GM21717 (cell line): Measurements from ENCODE around the gene GLRA1.
"Not testable (repeated sequence)": the region's sequence is repeated elsewhere in the genome, so short reads cannot be mapped to it uniquely, and the experiment has no call there.

Source experiments
- ATAC-seq: cut with Tn5 transposase; IDR thresholded peaks from one replicate; pipeline ENCODE4 v1.9.1; 2021; ENCODE audit warnings: mild to moderate bottlenecking, moderate library complexity; ENCODE audit not compliant: unreplicated experiment

The GLRA1 gene

DNA sequence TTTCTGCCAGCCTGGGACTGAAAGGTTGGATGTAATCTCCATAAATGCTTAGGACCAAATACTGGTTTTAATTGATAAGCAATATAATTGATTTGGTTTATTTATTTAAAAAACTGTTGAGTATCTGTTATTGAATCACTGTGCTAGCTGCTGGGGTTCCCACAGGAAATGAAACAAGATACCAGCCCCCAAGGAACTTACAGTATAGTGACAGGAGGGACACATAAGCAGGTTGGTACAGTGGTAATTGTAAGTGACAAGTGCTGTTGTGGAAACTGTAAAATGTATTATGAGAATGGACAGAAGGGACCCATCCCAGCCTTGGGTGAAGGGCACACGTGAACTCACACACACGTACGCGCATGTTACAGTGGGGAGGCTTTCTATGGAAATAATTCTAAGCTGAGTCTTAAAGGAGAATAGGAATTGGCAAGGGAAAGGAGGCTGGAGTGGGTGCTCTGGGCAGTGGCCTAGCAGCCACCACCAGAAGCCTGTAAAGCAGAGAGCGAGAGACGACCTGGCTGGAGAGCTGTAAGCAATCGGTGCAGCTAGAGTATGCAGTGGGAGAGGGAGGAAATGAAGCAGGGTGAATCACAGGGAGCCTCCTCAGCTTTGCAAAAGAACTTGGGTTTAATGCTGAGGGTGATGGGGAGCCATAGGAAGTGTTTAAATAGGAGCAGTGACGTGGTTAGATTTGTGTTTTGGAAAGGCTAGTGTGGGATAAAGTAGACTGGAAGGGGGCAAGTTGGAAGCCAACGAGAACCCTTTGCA lies 39.3 kb downstream of the GLRA1 start:
- ATAC-seq, result no peak

DNA sequence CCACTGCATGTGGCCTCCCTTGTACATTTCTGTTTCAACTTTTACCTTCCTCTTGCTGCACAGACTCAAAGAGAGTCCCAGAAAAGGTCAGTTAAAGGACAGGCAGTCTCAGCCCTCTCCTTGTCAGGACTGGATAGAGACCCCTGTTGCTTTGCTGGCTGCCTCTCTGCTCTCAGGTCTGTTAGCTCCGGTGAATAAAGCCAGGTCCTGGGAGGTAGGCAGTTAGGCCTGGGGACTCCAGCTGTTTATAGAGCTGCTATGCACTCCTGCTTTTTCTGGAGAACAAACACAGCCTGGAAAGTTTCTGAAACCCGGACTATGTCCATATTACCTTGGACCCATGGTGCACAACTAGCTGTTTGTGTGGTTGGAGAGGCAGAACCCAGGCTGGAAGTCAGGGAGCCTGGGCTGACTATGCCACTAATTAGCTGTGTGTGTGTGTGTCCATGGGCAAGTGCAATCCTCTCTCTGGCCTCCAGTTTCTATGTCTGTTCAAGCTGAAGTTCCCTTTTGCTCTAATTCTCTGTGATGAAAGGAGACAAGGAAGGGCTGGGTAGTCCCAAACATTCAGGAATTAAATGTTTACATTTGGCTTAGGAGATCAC lies 42.9 kb downstream of the GLRA1 start:
- ATAC-seq, result no peak

DNA sequence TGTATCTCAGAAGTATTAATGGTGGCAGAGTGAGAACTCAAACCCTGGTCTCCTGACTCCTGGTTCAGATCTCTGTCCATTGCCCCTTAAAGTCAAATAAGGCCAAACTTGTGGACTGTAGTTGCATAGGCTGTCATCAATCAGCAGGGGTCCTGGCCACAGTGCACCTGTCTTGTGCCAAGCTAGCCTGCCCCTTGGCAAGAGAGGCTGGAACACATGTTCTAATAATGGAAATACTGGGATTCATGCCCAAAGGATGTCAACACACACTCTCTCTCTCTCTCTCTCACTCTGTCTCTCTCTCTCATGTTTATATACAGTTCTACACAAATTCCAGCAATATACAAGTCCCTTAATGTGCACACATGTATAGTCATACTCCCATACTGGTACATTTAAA lies 44.3 kb downstream of the GLRA1 start:
- ATAC-seq, result no peak

DNA sequence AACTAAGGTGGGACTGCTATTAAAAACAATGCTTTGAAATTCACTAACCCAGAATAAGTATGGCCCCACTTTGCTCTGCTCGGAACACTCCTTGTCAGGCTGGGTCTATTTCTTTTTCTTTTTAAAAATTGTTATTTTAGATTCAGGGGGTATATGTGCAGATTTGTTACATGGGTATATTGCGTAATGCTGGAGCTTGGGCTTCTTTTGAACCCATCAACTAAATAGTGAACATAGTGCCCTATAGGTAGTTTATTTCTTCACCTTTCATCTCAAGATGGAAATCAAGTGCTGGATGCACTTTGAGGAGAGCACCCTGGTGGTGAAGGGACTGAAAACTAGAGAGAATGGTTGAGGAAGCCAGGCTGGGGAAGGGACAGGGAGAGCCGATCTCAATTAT lies 51.0 kb downstream of the GLRA1 start:
- ATAC-seq, result no peak

DNA sequence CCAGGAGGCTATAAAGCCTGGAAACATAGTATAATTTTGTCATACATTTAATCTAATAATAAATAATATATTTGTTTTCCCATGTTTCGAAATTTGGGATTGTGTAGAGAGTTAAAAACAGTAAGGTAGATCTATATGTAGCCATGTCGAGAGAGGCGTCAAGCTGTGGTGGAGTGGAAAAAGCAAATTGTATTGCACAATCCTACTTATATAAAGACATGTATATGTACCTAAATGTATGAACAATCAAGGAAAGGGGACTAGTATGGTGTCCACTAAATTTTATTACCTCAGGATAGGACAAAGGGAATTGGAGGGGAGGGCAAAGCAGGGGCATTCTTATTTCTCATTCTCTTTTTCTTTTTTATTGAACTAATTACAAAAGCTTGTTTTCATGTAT lies 52.0 kb downstream of the GLRA1 start:
- ATAC-seq, result no peak

DNA sequence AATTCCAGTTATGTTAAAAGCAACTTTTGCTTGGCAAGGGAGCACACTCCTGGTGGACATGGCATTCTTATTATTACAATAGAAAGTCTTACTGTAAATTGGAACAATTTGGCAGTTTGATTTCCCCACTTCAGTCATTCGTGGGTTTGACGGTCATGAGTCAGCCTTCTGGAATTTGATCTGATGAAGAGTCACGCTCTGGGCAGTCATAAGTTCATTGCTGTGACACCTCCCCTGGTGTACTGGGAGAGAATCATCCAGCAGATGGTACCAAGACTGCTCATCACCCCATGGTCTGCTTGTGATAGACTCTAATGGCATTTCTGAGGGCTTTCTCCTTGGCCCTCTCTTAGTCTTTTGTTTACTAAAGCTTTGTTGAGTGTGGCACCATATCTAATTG lies 53.8 kb downstream of the GLRA1 start:
- ATAC-seq, result no peak

DNA sequence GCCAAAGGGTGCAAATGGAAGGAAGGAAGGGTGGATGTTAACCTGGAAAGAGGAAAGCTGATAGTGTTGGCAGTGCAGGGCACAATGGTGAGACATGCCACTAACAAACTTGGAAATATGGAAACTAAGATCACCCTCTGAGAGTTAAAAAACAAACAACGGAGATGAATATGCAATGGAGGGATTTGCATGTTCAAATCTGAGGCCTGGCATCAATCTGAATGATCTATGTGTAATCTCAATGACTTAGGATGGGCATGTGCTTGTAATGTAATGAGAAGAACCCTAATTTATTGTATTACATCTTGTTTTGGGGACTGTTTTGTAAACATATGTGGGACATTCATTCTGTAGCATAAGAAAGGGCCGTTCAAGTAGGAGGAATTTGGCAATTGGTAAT lies 54.4 kb downstream of the GLRA1 start:
- ATAC-seq, result no peak

DNA sequence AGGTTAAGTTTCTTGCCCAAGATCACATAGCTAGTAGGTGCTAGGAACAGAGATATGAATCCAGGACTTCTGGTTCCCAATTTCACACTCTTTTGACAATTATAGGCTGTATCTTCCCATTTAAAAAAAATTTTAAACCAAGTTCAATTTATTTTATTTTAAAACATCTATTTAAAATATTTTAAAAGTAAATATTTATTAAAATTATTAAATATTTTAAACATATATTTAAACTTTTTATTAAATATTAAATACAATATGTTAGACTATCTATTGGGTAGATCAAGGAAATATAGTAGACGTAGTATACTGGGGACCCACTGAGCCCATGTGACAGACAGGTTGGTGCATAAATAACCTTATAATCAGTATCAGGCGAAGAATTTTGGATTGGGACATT lies 54.8 kb downstream of the GLRA1 start:
- no peak for ATAC-seq

DNA sequence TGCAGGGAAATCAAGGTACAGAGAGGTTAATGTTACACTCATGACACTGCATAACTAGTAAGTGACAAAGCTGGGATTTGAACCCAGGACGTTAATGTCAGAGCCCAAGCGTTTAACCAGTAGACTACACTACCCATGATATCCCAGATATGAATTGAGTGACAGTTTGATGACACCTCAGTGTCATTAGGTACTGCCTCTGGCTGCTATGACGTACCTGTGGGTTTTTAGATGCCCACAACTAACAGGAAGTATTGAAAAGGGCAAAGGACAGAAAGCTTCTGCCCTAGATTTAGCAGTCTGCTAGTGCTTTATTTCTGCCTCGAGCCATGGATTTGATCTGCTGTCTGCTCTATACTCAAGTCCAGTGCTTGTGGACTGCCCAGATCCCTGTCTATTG lies 56.2 kb downstream of the GLRA1 start:
- no peak for ATAC-seq

DNA sequence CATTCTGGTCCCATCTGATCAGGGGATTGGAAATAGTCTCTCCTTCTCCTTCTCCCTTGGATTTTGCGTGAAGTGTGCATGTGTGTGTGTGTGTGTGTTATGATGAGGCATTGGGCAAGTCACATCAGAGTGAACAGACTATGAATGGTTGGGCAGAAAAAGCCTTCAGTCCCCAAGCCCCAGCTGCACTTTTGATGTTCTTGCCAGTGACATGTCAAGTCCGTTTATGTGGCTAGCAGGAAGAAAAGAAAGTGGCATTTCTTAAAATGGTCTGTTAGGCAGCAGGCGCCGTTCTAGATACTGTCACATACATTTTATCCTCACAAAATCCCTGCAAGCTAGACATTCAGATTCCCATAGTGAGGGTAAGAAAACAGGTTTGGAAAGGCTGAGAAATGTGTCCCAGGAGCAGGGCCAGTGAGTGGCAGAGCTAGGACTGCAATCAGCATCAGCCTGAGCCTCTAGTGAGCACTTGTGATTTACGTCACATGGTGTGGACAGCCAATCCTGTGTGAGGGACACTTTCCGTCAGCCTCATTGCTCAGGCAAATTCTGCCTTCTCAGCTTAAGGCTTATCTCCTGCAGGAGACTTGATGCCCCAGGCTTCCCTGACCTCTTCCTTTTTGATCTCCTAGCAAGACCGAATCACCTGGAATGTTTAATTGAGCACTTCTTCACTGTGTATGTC lies 60.4 kb downstream of the GLRA1 start:
- no peak for ATAC-seq

DNA sequence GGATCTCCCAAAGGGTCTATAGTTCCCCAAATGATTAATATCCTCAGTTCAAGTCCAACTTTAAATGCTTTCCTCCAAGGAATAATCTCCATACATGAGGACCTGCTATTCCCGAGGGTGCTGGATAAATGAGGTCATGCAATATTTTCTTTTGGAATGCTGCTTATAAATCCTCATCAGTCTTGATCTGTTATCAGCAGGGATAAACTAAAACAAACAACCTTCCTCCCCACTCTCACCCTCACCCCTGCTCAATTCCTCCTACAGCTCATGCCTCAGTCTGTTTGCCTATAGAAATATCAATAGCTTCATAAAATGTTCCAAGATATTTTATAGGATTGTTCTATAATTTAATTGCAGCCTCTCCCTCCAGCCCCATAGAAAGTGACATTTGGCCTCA lies 61.1 kb downstream of the GLRA1 start:
- no peak for ATAC-seq

DNA sequence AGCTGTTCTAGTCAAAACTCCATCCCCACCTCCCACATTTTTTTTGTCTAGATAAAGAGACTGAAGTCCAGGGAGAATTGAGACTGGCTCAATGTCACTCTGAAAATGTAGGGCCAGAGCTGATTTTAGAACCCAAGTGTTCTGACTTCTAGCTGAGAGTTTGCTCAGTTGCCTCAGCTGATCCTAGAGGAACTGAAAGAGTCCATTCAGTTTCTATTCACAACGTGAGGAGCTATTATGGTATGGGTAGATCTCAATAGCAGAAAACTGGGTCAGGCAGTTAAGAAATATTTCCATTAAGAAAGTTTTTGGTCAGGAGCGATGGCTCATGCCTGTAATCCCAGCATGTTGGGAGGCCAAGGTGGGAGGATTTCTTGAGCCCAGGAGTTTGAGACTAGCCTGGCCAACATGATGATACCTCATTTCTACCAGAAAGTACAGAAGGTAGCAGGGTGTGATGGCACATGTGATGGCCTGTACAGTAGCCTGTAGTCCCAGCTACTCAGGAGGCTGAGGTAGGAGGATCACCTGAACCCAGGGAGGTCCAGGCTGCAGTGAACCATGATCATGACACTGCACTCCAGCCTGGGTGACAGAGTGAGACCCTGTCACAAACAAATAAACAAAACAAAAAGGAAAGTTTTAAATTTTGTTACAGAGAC lies 61.7 kb downstream of the GLRA1 start:
- ATAC-seq, result peak; percentile 68

DNA sequence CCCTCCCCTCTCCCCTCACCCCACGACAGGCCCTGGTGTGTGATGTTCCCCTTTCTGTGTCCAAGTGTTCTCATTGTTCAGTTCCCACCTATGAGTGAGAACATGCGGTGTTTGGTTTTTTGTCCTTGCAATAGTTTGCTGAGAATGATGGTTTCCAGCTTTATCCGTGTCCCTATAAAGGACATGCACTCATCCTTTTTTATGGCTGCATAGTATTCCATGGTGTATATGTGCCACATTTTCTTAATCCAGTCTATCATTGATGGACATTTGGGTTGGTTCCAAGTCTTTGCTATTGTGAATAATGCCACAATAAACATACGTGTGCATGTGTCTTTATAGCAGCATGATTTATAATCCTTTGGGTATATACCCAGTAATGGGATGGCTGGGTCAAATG lies 63.8 kb downstream of the GLRA1 start:
- ATAC-seq, result not testable (repeated sequence)

DNA sequence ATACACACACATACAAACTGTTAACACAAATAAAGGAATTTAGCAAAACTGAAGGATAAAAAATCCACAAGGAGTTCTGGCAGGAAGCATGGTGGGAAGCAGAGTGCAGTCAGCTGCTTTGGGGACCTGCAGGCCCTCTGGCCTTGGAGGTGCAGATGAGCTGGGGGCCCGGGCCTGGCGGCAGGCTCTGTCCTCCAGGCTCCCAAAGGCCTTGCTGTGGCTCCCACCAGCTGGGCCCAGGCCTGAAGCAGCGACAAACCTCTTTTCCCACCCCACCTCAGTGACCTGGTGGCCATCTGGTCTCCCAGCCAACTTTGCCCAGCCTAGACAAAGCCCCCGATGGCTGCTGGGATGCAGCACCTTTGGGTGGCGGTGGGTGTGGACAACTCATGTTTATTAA lies 67.8 kb downstream of the GLRA1 start:
- no peak for ATAC-seq

DNA sequence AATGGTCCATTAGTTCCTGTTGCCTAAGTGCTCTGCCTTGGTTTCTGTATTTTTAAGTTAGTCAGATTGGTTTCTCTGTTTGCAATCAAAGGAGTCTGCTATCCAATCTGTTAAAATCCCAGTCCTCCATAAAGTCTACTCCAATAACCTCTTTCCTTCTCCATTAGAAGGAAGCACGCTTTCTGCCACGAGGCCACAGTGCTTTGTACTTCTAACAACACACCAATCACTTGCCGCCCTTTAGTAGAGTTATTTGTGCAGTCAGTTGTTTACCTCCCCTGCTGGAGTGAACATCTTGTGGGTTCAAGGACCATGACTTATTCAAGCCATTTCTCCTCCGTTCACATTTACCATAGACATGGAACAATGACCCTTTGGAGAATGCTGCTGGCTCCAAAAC lies 69.0 kb downstream of the GLRA1 start:
- no peak for ATAC-seq

DNA sequence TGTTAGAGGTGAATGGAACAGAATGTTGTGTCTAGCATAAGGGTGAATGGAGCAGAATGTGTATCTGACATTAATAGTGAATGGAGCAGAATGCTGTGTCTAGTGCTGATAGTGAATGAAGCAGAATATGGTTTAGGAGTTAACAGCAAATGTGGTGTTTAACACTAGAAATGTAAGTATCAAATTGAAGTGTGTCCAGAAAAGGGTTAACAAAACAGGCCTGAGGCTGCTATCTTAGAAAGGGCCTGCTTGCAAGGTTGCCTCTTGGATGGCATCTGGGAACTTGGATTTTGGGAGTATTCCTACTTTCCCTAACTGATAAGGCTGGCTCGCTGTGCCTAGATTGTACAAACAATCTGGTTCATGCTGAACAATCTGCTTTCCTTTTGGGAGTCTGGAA lies 76.8 kb downstream of the GLRA1 start:
- no peak for ATAC-seq

DNA sequence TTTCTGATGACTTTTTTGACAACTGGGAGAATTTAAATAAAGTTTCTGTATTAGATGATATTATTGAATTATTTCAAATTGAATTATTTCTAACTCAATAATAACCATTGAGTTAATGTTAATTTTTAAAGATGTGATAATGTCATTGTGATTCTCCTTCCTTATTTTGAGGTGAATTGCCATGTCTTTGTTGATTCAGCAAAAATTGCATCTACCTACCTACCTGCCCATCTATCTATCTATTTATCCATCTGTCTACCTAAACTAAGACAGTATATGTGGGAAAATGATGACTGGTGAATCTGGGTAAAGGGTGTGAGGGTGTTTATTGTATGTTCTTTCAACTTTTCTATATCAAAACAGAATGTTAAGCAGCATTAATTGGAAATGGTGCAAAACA lies 77.9 kb downstream of the GLRA1 start:
- ATAC-seq, result no peak

DNA sequence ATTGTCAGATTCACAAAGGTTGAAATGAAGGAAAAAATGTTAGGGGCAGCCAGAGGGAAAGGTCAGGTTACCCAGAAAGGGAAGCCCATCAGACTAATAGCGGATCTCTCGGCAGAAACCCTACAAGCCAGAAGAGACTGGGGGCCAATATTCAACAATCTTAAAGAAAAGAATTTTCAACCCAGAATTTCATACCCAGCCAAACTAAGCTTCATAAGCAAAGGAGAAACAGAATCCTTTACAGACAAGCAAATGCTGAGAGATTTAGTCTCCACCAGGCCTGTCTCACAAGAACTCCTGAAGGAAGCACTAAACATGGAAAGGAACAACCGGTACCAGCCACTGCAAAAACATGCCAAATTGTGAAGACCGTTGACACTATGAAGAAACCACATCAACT lies 91.8 kb downstream of the GLRA1 start:
- ATAC-seq, result not testable (repeated sequence)

DNA sequence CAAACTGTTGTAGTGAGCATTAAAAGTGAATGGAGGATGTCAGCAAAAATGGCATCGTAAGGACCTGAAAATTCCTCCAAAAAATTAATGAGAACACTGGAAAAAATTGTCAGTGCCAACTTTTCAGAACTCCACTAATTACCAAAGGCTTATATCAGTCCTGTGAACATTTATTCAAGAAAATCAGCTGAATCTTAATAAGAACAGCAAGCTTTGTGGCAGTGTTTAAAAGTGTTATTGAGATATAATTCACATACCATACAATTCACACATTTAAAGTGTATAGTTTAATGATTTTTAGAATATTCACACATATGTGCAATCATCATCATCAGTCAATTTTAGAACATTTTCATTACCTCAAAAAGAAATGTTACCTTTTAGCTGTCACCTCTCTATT lies 95.3 kb downstream of the GLRA1 start:
- no peak for ATAC-seq

DNA sequence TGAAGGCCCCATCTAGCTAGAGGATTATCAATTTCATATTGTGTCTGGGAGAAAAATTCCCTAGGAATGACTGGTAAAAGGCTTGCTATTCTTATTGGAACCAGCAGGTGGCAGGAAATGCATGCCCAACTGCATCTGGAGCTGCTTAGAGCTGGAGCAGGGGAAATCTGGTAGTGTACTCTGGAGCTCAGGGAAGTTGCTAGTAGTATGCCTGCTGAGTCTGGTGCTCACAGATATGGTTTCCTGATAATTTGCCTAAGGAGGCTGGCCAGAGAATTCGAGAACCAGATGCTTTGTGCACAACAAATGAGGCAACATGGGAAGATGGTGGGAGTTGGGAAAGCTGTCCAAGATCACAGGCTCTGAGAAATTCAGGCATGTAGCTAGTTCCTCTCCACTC lies 99.2 kb downstream of the GLRA1 start:
- peak; percentile 60 for ATAC-seq

DNA sequence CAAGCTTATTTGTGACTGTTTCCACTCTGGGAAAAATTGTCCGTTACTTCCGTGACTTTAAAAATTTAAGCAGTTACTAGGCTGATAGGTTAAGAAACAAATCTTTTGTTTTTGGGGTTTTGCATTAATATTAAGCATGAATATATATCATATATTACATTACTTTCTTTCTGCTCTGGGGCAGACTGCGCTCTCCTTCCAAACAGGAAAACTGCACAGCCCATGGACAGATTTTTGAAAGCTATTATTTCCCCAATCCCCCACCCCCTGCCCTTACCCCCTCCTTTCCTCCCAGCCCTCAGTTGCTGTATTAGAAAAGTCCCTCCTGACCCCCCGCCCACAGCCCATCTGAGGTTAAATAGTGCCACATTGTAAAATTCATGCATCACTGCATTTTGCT lies 102.5 kb downstream of the GLRA1 start:
- no peak for ATAC-seq

DNA sequence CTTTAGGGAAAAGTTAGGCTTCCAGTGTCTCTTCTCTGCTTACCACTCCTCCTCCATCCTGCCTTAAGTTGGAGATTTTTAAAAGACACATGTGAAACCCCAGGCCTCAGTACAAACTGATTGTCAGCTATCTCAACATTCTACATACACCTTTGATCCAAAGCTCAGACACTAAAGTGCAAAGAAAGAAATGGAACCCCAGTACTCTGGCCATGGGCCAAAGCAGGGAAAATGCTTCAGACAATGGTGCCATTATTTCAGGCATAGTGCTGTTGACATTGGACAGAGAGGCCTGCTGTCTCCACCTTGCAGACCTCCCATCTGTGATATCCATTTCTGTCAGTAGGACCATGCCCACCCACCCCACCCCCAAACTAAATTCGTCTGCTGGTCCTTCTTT lies 103.7 kb downstream of the GLRA1 start:
- ATAC-seq, result no peak
